ENCODE measurements around the gene RFNG. TPM values are rescaled to one million over a fixed set of nuclear protein-coding genes. Genes with fewer than 3 reads are reported as not detected.

Gene RFNG
- total and polyA plus RNA-seq, 10 of the 15 experiments (the other 5 are each of a cell fraction or from before 2014, with no cell fraction given), result 0.10 to 19.6 (median 6.2) TPM

- Histone ChIP-seq H3K27me3 (replicated peaks in 1 of 2; ENCODE audit: control insufficient read depth in 2 of 2, insufficient read depth in 2 of 2, low read length in 1 of 2) (no peaks in the 10 kb centered on the region), H3K4me1 (ENCODE audit: control insufficient read depth, insufficient read depth, low read length) (peaks cover 10% of the 10 kb centered on the region), H4K20me1 (ENCODE audit: control insufficient read depth, insufficient read depth) (no peaks in the 10 kb centered on the region), H3K79me2 (ENCODE audit: control insufficient read depth, insufficient read depth, low read length) (peaks cover 5% of the 10 kb centered on the region), H3K4me3 (peak overlapping the region; percentile 81), H3K4me2 (ENCODE audit: control insufficient read depth, insufficient read depth) (peak overlapping the region; percentile 89), H3K9me3 (replicated peaks; ENCODE audit: control insufficient read depth, insufficient read depth, low read length) (no peaks in the 10 kb centered on the region), H3K27ac (ENCODE audit: control insufficient read depth, insufficient read depth) (no peak overlapping the region), H3K36me3 (ENCODE audit: control insufficient read depth in 2 of 2, insufficient read depth in 2 of 2, low read length in 1 of 2) (no peaks in the 10 kb centered on the region; a peak in 2 of 4 replicates), H2AFZ (ENCODE audit: control insufficient read depth, low read depth, low read length) (no peak overlapping the region), H3K9ac (ENCODE audit: control insufficient read depth, insufficient read depth, low read length) (peak overlapping the region; percentile 78)
- TF ChIP-seq POLR2A (IDR thresholded peaks at IDR 0.05; ENCODE audit: low read depth, low read length) (0 out of 2 replicates have a peak, but pooled peaks have one; percentile 20), SMARCA5 (IDR thresholded peaks at IDR 0.05) (no peak)
- DNase-seq (ENCODE audit: low read depth, low spot score), result no peak
- RAD21 ChIA-PET (ENCODE audit: unreplicated experiment), result interaction anchor here (0.8 to 1.0 kb wide), 2 partner anchors 76 to 118 kb away, joined by 3 to 4 read pairs; no protein-coding TSS in a partner anchor
- no peak for ATAC-seq
- POLR2A ChIA-PET, result interaction anchor here (0.5 kb wide), 1 partner anchor 68 kb away, joined by 3 read pairs; no protein-coding TSS in a partner anchor
- CTCF ChIA-PET, result interaction anchor here (0.8 to 1.6 kb wide), 4 partner anchors 13 to 76 kb away, joined by 3 to 11 read pairs (median 4); partner anchors contain the start of genes FASN and LRRC45
- intact Hi-C loops (cut with micrococcal nuclease; ENCODE audit: unreplicated experiment) (loop anchor here (5.0 kb wide), 1 partner anchor 61 kb away; the partner anchor contains the start of gene FASN), in situ Hi-C loops (cut with MboI) (loop anchor here (5.0 kb wide), 1 partner anchor 121 kb away; no protein-coding TSS in a partner anchor)
- FAIRE-seq, result no peak
- SMC1A ChIA-PET (ENCODE audit: uncharacterized antibody, unreplicated experiment), result interaction anchor here (0.6 to 1.0 kb wide), 2 partner anchors 118 to 1784 kb away, joined by 3 read pairs; no protein-coding TSS in a partner anchor
- 79% methylated on average over 19 of the region's 20 CpGs for whole genome bisulfite sequencing (ENCODE audit: insufficient coverage, insufficient replicate concordance, low lambda C conversion rate, missing lambda C conversion rate)
- BruUV-seq (replicated peaks), result TSS peak; percentile 81
These were observed 15.5 kb downstream of the RFNG start for GRCh38 chr17:82035956-82036633.

GRCh38 chr17:82035488-82035887 is 16.1 kb downstream of the RFNG start:
- Histone ChIP-seq H3K4me1 (ENCODE audit: control insufficient read depth, insufficient read depth, low read length) (peaks cover 10% of the 10 kb centered on the region), H3K4me2 (ENCODE audit: control insufficient read depth, insufficient read depth) (no peak overlapping the region), H4K20me1 (ENCODE audit: control insufficient read depth, insufficient read depth) (no peaks in the 10 kb centered on the region), H3K9me3 (replicated peaks; ENCODE audit: control insufficient read depth, insufficient read depth, low read length) (no peaks in the 10 kb centered on the region), H3K27ac (ENCODE audit: control insufficient read depth, insufficient read depth) (no peak overlapping the region), H2AFZ (ENCODE audit: control insufficient read depth, low read depth, low read length) (no peak overlapping the region), H3K9ac (ENCODE audit: control insufficient read depth, insufficient read depth, low read length) (no peak overlapping the region), H3K36me3 (ENCODE audit: control insufficient read depth in 2 of 2, insufficient read depth in 2 of 2, low read length in 1 of 2) (no peaks in the 10 kb centered on the region; a peak in 2 of 4 replicates), H3K4me3 (no peak overlapping the region), H3K79me2 (ENCODE audit: control insufficient read depth, insufficient read depth, low read length) (peaks cover 5% of the 10 kb centered on the region), H3K27me3 (replicated peaks in 1 of 2; ENCODE audit: control insufficient read depth in 2 of 2, insufficient read depth in 2 of 2, low read length in 1 of 2) (no peaks in the 10 kb centered on the region)
- 81% methylated on average over 8 of the region's 8 CpGs for WGBS (ENCODE audit: insufficient coverage, insufficient replicate concordance, low lambda C conversion rate, missing lambda C conversion rate)
- FAIRE-seq (no peak), ATAC-seq (no peak), DNase-seq (ENCODE audit: low read depth, low spot score) (no peak)
- BruUV-seq (replicated peaks), result no TSS peak
- ChIA-PET POLR2A (interaction anchor here (0.7 kb wide), 1 partner anchor 68 kb away, joined by 3 read pairs; no protein-coding TSS in a partner anchor), SMC1A (ENCODE audit: uncharacterized antibody, unreplicated experiment) (interaction anchor here (0.6 to 1.0 kb wide), 2 partner anchors 119 to 1784 kb away, joined by 3 read pairs; no protein-coding TSS in a partner anchor), RAD21 (ENCODE audit: unreplicated experiment) (interaction anchor here (1.0 to 1.5 kb wide), 2 partner anchors 12 to 119 kb away, joined by 3 to 4 read pairs; partner anchors contain the start of genes CENPX and LRRC45), CTCF (interaction anchor here (0.8 to 1.4 kb wide), 4 partner anchors 12 to 63 kb away, joined by 3 to 4 read pairs (median 4); partner anchors contain the start of genes FASN and LRRC45)
- in situ Hi-C loops (cut with MboI), result loop anchor here (5.0 kb wide), 1 partner anchor 122 kb away; no protein-coding TSS in a partner anchor
- intact Hi-C loops (cut with micrococcal nuclease; ENCODE audit: unreplicated experiment), result loop anchor here (5.0 kb wide), 1 partner anchor 62 kb away; the partner anchor contains the start of gene FASN
- TF ChIP-seq, protein P1, sequence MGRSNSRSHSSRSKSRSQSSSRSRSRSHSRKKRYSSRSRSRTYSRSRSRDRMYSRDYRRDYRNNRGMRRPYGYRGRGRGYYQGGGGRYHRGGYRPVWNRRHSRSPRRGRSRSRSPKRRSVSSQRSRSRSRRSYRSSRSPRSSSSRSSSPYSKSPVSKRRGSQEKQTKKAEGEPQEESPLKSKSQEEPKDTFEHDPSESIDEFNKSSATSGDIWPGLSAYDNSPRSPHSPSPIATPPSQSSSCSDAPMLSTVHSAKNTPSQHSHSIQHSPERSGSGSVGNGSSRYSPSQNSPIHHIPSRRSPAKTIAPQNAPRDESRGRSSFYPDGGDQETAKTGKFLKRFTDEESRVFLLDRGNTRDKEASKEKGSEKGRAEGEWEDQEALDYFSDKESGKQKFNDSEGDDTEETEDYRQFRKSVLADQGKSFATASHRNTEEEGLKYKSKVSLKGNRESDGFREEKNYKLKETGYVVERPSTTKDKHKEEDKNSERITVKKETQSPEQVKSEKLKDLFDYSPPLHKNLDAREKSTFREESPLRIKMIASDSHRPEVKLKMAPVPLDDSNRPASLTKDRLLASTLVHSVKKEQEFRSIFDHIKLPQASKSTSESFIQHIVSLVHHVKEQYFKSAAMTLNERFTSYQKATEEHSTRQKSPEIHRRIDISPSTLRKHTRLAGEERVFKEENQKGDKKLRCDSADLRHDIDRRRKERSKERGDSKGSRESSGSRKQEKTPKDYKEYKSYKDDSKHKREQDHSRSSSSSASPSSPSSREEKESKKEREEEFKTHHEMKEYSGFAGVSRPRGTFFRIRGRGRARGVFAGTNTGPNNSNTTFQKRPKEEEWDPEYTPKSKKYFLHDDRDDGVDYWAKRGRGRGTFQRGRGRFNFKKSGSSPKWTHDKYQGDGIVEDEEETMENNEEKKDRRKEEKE (IDR thresholded peaks at IDR 0.05), result no peak
- TF ChIP-seq IKZF1 (conservative IDR thresholded peaks at IDR 0.05) (no peak), SMAD5 (IDR thresholded peaks at IDR 0.05; ENCODE audit: low read depth) (no peak), HDAC2 (IDR thresholded peaks at IDR 0.05) (no peak), CREM (IDR thresholded peaks at IDR 0.05; ENCODE audit: low read depth) (no peak), POLR2AphosphoS5 (IDR thresholded peaks at IDR 0.05; ENCODE audit: low read length) (no peak), STAT1 (conservative IDR thresholded peaks at IDR 0.05) (no peak), NFXL1 (IDR thresholded peaks at IDR 0.05; ENCODE audit: borderline replicate concordance) (no peak), HDAC6 (IDR thresholded peaks at IDR 0.05; ENCODE audit: unreplicated experiment) (no peak), SPI1 (IDR thresholded peaks at IDR 0.05; ENCODE audit: borderline replicate concordance, insufficient read depth, low read depth, low read length) (no peak)
- TF ChIP-seq, protein P2, sequence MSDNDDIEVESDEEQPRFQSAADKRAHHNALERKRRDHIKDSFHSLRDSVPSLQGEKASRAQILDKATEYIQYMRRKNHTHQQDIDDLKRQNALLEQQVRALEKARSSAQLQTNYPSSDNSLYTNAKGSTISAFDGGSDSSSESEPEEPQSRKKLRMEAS (IDR thresholded peaks at IDR 0.05; ENCODE audit: low read depth, low read length), result no peak
